ENCODE data around the gene CORO2A.

DNA sequence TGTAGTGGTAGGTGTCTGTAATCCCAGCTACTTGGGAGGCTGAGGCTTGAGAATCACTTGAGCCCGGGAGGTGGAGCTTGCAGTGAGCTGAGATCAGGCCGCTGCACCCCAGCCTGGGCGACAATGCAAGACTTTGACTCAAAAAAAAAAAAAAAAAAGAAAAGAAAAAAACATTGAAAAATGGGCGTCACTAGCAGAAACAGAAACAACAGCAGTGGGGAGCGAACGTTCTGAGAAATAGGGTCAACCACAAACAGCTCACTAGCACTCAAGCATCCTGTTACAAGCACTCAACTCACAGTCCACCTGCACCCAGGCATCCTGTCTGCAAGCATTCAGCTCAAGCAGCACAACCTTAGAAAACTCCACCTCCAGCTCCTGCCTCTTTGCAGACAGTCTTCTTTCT is 90.6 kb downstream of the CORO2A start:
- TF ChIP-seq, protein P1, sequence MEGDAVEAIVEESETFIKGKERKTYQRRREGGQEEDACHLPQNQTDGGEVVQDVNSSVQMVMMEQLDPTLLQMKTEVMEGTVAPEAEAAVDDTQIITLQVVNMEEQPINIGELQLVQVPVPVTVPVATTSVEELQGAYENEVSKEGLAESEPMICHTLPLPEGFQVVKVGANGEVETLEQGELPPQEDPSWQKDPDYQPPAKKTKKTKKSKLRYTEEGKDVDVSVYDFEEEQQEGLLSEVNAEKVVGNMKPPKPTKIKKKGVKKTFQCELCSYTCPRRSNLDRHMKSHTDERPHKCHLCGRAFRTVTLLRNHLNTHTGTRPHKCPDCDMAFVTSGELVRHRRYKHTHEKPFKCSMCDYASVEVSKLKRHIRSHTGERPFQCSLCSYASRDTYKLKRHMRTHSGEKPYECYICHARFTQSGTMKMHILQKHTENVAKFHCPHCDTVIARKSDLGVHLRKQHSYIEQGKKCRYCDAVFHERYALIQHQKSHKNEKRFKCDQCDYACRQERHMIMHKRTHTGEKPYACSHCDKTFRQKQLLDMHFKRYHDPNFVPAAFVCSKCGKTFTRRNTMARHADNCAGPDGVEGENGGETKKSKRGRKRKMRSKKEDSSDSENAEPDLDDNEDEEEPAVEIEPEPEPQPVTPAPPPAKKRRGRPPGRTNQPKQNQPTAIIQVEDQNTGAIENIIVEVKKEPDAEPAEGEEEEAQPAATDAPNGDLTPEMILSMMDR (IDR thresholded peaks at IDR 0.05): no peak
- TF ChIP-seq ZFX (IDR thresholded peaks at IDR 0.05; ENCODE audit: borderline replicate concordance): no peak
